GM18907 (cell line): ENCODE measurements around the gene MEAF6.

ENCODE experiments used
- ATAC-seq: cut with Tn5 transposase; IDR thresholded peaks from one replicate; pipeline ENCODE4 v1.9.1; 2021; ENCODE audit warnings: mild to moderate bottlenecking, moderate library complexity; ENCODE audit not compliant: unreplicated experiment

MEAF6 gene

DNA sequence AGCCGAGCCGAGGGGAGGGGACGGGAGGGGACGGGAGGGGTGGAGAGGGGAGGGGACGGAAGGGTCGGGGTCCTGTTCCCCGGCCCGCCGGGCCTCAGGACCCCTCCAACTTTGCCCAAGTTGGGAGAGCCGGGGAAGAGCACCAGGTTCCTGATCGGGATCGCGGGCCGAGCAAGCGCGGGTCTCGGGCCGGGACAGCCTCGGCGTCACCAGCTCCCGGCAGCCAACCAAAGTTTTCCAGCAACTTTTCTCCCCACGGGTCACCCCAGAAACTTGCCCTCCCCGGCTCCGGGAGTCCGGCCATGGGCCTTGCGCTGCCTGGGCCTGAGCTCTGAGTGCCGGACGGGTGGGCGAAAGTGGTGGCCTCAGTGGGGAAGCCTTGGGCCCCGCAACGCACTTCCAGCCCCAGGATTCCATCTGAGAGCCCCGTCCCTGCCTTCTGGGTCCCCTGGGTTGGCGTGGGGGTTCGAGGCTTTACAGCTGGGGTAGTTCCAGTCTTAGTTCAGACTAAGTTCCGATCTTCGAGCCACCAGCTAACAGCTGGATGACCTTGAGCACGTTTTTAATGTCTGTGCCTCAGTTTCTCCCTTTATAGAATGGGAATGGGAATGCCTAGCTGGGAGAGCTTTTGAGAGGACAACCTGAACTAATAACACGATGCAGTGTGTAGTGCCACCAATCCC is 39.7 kb downstream of the MEAF6 start:
- peak; percentile 0 for ATAC-seq

DNA sequence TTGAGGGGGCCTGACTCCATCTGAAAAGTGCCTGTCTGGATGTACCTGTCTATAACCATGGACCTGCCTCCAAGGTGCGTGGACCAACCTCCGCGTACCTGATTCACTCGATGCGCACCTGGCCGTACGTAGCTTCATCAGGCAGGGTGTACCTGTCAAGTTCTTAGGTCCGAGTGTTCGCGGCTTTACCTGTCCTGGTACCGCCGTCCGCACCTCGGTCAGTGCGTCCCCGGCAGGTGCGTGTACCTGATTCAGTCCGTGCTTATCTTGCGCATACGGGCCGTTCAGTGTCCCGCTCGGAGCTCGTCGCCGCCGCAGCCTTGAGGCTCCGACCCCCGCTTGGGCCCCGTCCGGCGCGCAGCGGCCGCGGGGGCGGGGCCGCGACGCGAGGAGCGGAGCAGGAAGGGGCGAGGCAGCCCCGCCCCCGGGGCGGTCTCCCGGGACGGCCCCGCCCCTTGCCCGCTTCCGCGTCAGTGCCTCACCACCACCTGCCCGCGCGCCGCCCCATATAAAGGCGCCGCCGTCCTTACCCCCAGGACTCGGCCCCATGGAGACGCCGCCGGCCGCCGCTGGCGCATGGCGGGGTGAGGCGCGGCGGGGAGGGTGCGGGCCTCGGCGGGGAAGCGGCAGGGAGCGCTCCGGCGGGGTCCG is 40.4 kb downstream of the MEAF6 start, which contains the start of gene ZC3H12A:
ZC3H12A (plus strand) TSS at position 535 of the 651 bp plus-strand sequence. CDS start 917 bp downstream, outside the sequence.
- peak; percentile 49 for ATAC-seq

DNA sequence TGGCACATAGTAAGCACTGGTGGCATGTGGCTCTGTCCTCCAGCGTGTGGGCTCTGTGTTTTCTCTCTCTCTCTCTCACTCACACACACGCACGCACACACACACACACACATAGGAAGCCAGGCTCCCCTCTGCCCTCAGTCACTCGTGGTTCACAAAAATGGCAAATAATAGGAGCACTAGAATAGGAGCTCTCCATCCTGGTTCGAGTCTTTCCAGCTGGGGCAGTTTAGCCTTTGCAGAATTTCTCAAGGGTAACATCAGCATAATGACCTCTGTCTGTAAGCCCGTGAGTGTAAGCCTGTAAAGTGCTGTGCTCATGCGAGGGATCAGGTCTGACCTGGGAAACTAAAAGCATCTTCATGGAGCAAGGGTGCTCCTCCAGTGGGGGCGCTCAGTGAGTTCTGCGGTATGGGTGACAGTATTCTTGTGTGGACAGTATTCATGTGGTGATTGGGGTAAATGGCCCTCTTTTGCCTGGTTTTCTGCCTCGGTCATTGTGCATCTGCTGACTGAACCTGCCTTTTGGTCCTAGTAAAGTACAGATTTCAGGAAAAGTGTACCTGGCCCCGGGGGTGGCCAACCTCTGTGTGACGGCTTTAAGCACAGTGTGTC is 41.0 kb downstream of the MEAF6 start:
- ATAC-seq: no peak

DNA sequence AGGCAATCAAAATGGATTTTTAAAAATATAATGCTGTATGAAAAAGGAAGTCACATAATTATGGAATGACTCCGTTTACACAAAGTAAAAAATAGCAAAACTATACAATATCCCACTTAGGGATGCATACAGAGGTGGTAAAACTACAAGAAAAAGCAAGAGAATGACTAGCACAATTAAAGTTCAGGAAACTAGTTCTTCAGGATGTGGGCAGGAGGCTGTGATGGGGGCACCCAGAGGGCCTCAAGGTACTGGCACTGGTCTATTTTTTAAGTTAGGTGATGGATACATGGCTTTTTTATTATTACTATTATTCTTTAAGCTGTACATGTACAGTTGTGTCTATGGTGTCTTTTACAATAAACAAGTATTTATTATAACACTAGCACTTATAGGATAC is 41.6 kb downstream of the MEAF6 start:
- ATAC-seq: no peak

DNA sequence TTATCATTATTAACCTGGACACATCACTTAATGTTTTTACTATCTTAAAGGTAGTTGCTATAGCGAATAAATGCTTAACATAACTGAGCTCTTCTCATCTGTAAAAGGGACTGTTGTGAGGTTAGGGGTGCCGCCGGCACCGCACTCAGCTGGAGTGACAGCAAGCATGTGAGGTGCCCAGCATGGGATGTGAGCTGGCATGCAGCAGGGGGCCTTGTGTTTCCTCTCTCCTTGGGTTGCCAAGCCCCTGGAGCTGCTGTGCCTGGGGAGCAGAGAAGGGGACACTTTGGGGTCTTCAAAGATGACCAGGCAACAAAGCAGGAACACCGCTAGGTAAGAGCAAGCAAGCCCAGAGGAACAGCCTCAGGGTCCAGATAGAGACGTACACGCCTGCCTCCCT is 42.3 kb downstream of the MEAF6 start:
- ATAC-seq: no peak

DNA sequence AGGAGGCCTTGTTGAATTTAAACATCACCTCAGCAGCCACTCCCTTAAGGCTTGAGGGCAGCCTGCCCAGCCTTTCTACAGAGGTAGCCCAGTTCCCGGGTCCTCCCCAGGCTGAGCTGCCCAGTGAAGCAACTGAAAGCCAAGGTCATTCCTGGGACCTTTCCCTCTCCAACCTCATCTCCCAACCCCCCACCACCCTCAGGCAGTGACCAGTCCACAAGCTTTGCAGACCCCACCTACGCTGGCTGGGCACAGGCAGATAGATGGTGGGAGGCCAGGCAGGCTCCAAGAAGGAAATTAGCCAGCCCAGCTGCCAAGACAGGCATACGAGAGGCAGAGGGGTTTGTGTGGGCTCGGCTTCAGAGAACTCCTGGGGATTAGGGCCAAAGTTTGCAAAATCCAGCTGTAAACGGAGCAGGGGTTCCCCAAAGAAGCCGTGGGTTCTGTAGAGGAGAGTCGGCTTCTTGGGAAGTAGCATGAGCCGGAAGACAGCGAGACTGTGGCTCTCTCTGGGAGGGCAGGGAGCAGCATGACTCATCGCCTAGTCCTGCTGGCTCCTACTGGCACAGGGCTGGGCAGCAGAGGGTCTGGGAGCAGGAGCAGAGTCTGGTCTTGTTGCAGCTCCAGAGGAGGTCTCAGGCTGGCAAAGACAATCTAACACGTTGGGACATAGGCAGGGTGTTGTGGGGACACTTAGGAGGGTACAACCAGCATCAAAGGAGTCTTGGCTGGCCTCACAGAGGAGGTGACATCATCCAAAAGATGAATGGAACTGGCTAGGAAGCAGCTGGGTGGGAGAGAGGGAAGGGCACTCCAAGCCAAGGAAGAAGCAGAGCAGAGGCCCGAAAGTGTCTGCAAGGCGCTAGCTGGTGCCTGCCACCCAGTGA is 43.0 kb downstream of the MEAF6 start:
- ATAC-seq: no peak

DNA sequence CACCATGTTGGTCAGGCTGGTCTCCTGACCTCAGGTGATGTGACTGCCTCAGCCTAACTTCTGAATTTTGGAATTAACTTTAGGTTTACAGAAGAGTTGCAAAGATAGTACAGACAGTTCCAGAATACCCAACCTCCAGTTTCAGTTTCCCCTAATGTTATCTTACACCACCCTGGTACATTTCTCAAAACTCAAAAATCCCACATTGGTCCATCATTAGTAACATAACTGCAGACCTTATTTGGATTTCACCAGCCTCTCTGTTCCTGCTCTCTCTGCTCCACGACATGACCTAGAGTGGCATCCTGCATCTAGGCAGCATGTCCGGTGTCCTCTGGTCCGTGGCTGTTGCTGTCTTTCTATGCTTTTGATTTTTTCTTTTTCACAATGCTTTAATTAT is 45.2 kb downstream of the MEAF6 start:
- ATAC-seq: no peak

DNA sequence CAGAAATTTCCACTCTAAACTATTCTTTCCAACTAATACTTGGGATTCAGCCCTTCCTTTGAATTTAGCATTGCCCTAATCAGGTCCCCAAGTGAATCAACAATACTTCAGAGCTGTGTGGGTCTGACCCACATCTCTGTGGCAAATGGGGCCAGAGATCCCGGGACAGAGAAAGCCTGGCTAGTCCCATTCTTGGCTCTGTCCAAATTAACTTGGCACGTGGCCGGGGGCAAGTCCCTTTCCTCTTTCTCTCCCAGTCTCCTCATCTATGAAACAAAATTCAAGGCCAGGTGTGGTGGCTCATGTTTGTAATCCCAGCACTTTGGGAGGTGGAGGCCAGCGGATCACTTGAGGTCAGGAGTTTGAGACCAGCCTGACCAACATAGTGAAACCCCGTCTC is 46.5 kb downstream of the MEAF6 start:
- no peak for ATAC-seq

DNA sequence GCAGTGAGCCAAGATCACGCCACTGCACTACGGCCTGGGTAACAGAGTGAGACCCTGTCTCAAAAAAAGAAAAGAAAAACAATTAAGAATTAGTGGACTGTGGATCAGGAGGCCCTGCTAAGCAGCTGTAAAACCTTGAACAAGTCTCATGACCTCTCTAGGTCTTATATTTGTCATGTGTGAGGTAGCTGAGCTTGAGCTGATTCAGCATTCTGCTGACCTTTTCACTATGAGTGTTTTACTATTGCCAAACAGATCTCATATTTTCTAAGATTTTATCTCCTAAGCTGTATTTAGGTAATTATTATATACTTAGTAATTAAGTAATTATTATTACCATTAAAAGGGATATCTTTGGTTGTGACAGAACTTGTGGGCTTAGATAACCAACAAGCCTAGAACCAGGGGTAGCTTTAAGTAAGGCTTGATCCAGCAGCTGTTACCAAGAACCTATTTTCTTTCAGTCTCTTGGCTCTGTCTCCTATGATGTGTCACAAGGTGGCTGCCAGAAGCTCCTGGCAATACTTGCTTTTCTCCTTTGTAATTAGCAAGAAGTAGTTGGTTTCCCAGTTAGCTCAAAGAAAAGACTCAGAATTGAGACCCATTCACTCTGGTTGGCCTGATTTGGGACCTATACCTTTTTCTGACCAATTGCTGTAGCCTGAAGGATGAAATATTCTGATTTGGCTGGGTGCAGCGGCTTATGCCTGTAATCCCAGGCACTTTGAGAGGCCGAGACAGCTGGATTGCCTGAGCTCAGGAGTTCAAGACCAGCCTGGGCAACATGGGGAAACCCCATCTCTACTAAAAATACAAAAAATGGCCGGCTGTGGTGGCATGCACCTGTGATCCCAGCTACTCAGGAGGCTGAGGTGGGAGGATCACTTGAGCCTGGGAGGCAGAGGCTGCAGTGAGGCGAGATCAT is 48.7 kb downstream of the MEAF6 start:
- no peak for ATAC-seq

DNA sequence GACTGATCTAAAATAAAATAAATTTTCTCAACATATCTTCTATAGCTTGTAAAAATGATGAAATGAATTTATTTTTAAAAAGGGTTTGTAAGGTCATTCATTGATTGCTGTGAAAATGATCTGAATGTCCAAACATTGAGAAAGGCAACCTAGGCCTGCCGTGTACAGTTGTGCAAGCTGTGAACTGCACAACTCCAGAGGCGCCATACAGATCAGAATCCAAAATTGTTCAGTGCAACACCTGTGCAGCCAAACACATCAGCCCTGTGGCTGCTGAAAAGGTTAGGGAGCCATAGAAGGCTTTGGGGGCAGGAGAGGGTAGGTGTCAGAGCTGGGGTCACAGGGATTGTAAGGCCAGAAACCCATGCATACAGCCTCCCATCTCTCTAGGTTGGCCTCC is 50.1 kb downstream of the MEAF6 start:
- no peak for ATAC-seq

DNA sequence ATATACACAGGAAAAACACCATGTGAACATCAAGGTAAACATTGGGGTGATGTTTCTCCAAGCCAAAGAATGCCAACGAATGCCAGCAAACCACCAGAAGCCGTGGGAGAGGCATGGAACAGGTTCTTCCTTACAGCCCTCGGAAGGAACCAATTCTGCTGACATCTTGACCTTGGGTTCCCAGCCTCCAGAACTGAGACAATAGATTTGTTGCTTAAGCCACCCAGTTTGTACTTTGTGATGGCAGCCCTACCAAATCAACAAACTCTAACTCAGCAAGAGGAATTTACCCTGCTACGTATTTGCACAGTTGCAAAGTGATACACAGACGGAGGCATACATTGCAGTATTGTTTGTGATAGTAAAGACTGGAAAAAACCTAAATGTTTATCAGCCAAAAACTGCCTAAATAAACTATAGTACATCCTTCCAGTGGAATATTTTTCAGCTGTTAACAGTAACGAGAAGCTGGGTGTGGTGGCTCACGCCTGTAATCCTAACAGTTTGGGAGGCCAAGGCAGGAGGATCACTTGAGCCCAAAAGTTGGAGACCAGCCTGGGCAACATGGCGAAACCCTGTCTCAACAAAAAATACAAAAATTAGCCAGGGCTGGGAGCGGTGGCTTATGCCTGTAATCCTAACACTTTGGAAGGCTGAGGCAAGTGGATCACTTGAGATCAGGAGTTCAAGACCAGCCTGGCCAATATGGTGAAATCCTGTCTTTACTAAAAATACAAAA is 52.7 kb downstream of the MEAF6 start:
- ATAC-seq: no peak

DNA sequence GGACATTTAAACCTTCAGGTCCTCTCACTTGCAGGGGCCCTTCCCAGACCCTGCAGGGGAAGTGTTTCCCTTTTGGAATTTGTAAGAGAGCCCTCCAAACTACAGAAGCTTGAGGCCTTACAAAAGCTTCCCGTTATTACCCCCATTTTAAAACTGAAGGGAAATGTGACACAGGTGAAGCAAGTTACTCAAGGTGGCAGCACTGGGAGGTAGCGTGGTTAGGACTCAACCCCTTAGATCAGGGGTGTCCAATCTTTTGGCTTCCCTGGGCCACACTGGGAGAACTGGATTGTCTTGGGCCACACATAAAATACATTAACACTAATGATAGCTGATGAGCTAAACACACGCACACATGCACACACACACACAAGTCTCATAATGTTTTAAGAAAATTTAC is 56.0 kb downstream of the MEAF6 start:
- ATAC-seq: no peak

DNA sequence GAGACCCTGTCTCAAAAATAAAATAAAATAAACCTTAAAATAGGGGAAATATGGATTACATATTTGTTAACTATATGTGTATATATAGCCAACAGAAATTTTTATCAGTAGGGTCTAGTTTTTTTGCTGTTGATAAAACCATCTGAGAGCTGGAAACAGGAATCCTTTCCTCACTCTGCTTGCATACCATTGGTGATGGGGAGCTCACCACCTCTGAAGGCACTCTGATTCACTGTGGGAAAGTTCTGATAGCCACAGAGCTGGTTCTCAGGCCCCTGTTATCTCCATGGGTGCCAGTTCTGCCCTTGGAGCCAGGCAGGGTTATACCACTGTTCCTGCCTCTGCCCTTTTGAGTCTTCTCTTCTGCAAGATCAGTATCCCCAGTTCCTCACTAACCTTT is 58.0 kb downstream of the MEAF6 start:
- ATAC-seq: no peak

DNA sequence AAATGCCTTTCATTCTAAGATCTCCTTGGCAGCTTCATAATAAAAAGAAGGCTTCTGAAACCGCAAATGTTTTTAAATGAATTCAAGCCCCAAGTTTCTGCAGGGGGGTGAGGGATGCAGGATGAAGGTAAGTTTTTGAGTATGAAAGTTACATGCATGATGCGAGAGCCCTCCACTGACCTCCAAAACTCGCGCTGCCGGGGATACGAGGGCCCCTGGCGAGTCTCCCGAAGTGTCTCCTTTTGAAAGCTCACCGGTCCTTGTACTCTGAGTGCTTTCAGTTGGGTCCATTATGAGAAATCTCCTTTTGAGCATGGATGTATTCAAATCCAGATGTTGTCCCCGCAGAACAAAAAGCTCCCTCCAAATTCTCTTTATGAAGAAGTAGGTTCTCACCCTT is 59.0 kb downstream of the MEAF6 start:
- no peak for ATAC-seq

DNA sequence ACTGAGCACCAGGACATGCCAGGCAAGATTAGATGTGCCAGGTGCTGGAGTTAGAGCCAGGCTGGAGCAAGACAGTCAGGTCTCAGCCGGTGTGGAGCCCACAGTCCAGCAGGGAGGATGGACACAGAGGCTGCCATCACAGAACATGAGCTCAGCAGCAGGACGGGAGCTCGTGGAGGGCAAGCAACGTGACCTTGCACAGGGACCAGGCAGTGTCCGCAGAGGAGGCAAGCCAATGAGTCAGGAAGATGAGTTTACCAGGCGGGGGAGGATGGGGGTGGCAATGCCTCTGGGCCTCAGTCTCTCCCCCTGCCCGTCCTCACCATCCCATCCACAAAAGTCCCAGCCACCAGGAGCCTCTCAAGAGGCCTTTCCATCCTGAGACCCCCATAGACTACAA is 60.9 kb downstream of the MEAF6 start:
- ATAC-seq: no peak

DNA sequence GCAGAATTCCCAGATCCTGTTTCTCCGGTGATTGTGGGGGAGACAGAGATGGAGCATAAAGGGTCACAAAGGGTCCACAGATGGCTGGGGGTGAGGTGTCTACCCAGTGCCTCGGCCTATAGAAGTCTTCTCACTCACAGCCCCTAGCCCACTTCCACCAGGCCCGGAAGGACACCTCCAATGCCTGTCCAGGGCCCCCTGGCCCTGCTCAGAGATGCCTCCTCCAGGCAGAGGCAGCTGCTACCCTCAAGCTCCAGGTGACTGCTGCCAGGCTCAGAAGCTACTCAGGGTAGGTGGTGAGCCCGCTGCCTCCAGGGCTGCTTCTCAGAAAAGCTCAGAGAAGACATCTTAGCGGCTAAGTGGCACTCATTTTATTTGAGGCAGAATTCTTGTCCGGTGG is 62.1 kb downstream of the MEAF6 start:
- ATAC-seq: no peak

DNA sequence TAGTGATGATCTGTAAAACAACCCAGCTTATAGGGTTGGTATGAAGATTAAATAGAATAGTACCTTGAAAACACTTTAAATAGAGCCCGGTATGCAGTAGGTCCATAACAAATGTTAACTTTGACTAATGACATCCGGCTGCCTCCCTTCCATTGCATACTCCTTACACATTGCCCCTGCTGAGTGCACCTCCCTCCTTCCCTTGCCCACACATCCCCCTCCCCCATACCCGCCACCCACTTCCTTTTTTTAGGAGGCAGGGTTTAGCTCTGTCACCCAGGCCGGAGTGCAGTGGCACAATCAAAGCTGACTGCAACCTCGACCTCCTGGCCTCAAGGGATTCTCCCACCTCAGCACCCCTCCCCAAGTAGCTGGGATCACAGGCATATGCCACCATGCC is 64.6 kb downstream of the MEAF6 start:
- ATAC-seq: no peak

DNA sequence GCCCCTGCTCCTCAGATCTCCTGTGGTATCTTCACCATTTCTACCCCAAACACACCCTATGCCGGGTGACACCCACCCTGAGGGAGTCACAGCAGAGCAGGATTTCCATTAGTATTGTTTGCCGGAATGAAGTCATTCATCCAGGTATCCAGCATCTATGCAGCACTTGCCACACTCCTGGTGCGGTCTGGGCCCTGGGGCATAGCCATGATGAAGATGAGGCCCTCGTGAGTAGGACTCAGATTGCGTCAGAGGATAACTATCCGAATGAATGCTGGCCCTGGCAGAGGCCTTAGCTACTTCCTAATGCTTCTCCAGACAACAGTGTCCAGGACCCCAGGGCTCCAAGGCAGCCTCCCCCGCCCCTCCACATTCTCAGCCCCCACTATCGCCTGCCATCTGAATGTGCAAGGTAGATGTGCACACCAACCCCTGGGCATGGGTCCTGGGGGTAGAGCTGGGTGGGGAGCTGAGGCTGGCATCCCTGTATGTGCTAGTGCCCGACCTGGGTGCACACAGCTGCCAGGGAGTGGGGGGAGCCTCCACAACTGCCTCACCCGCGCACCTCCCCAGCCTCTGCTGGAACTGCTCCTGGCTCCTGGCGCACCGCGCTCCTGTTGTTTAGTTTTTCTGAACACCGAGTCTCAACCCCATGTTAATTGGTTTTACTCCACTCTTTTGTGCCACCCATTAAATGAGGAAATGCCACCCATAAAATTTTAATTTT is 65.7 kb downstream of the MEAF6 start:
- ATAC-seq: no peak

DNA sequence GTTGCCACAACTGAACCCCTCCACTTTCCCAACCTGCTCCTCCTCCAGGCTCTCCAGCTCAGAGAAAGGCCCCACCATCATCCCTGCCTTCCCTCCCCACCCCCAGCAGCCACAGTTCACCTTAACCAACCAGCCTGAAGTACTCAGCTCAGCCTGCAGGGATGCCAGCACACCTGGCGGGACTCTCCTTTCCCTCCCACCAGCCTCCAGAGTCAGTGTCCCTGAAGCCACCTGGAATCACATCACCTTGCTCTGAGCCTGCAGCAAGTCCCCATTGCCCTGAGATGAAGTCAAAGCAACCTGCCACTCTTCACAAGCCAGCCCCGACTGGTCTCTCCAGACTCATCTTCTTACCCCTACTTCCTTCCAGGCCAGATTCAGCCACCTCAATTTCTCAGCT is 66.4 kb downstream of the MEAF6 start:
- no peak for ATAC-seq
